PFSK-1 (cell line): ENCODE results near the gene RAP1GAP2.

Experiments used
- FOXP2 ChIP-seq: optimal IDR thresholded peaks from 2 replicates; pipeline ENCODE3; 2011; ENCODE audit warnings: borderline replicate concordance, control low read depth, inconsistent platforms; ENCODE audit not compliant: insufficient read depth; ENCODE audit errors: extremely low read length, extremely low read depth
- POLR2AphosphoS5 ChIP-seq: IDR thresholded peaks from 2 replicates; pipeline ENCODE4 v1.6.1; 2012; ENCODE audit warnings: low read depth, mild to moderate bottlenecking, control low read depth, low read length, moderate library complexity
- REST ChIP-seq, 2 experiments: IDR thresholded peaks; 2 replicates each; pipeline versions ENCODE4 v1.6.1 to v1.8.0; 2011 to 2012; ENCODE audit warnings: low read depth in 2 of 2, low read length in 2 of 2, control low read depth in 1 of 2, inconsistent platforms in 1 of 2, mild to moderate bottlenecking in 1 of 2, moderate library complexity in 1 of 2; ENCODE audit not compliant: insufficient read depth in 1 of 2
- SIN3A ChIP-seq: IDR thresholded peaks from 2 replicates; pipeline ENCODE4 v1.6.1; 2012; ENCODE audit warnings: mild to moderate bottlenecking, low read length, moderate library complexity, borderline replicate concordance; ENCODE audit not compliant: insufficient read depth
- TAF1 ChIP-seq: IDR thresholded peaks from 2 replicates; pipeline ENCODE4 v1.6.1; 2012; ENCODE audit warnings: low read length, control low read depth, borderline replicate concordance; ENCODE audit not compliant: insufficient read depth

- no peak for TF ChIP-seq TAF1
- TF ChIP-seq SIN3A, result no peak
- TF ChIP-seq POLR2AphosphoS5, result no peak
- no peak for TF ChIP-seq REST (IDR thresholded peaks at IDR 0.05; ENCODE audit: insufficient read depth in 1 of 2, low read depth in 2 of 2, low read length in 2 of 2)
- TF ChIP-seq FOXP2, result no peak
These were observed 45.5 kb upstream of the RAP1GAP2 start for GRCh38 chr17:2750721-2751120.
